ENCODE measurements around the gene INPP5A.

Gene INPP5A

GRCh38 chr10:132492323-132493025, 45.1 kb upstream of the INPP5A start:
- no peak overlapping the region for H2BK15ac ChIP-seq (replicated peaks; ENCODE audit: low read depth)
- H3K23ac ChIP-seq (ENCODE audit: low read length): no peak overlapping the region
- H3K36me3 ChIP-seq (ENCODE audit: control insufficient read depth, insufficient read depth, low read length): no peaks in the 10 kb centered on the region
- WGBS (ENCODE audit: extremely low coverage, insufficient coverage, low lambda C conversion rate): no CpG with 5 or more reads among the region's 21 CpGs
- no peak overlapping the region for H2BK120ac ChIP-seq (ENCODE audit: low read depth, low read length)
- H3K79me2 ChIP-seq (ENCODE audit: control insufficient read depth, insufficient read depth, low read length): no peaks in the 10 kb centered on the region
- no peak overlapping the region for H3K18ac ChIP-seq (ENCODE audit: low read length)
- no peak overlapping the region for H2BK5ac ChIP-seq (ENCODE audit: low read length)
- no peak overlapping the region for H3K56ac ChIP-seq (ENCODE audit: low read length)
- no peak overlapping the region for H3K27ac ChIP-seq (ENCODE audit: low read depth, low read length)
- no peak overlapping the region for H4K8ac ChIP-seq (ENCODE audit: low read depth, low read length)
- H3K4me2 ChIP-seq (ENCODE audit: low read length): no peak overlapping the region
- no peak overlapping the region for H2AK5ac ChIP-seq (ENCODE audit: low read length)
- H3K4me3 ChIP-seq (ENCODE audit: low read length): no peak overlapping the region
- no peaks in the 10 kb centered on the region for H3K79me1 ChIP-seq (ENCODE audit: low read length)
- H3K9ac ChIP-seq (ENCODE audit: low read length): no peak overlapping the region
- H4K5ac ChIP-seq (ENCODE audit: low read length): no peak overlapping the region
- H3K4me1 ChIP-seq (ENCODE audit: control insufficient read depth, low read depth, low read length): no peaks in the 10 kb centered on the region
- no peak overlapping the region for H3K4ac ChIP-seq (ENCODE audit: low read depth, low read length)
- H3K27me3 ChIP-seq (ENCODE audit: insufficient read depth, low read length, poor library complexity): no peaks in the 10 kb centered on the region
- no peak for DNase-seq

- Histone ChIP-seq H3K23ac (ENCODE audit: low read length) (no peak overlapping the region), H3K4me3 (ENCODE audit: low read length) (no peak overlapping the region), H2AK5ac (ENCODE audit: low read length) (no peak overlapping the region), H2BK5ac (ENCODE audit: low read length) (no peak overlapping the region), H3K36me3 (ENCODE audit: control insufficient read depth, insufficient read depth, low read length) (no peaks in the 10 kb centered on the region), H3K4me2 (ENCODE audit: low read length) (no peak overlapping the region), H3K4me1 (ENCODE audit: control insufficient read depth, low read depth, low read length) (no peaks in the 10 kb centered on the region), H3K4ac (ENCODE audit: low read depth, low read length) (no peak overlapping the region), H2BK15ac (replicated peaks; ENCODE audit: low read depth) (no peak overlapping the region), H3K27me3 (ENCODE audit: insufficient read depth, low read length, poor library complexity) (no peaks in the 10 kb centered on the region), H3K56ac (ENCODE audit: low read length) (no peak overlapping the region), H3K27ac (ENCODE audit: low read depth, low read length) (no peak overlapping the region), H3K9ac (ENCODE audit: low read length) (no peak overlapping the region), H4K8ac (ENCODE audit: low read depth, low read length) (no peak overlapping the region), H3K18ac (ENCODE audit: low read length) (no peak overlapping the region), H4K5ac (ENCODE audit: low read length) (no peak overlapping the region), H3K79me1 (ENCODE audit: low read length) (no peaks in the 10 kb centered on the region), H2BK120ac (ENCODE audit: low read depth, low read length) (no peak overlapping the region), H3K79me2 (ENCODE audit: control insufficient read depth, insufficient read depth, low read length) (no peaks in the 10 kb centered on the region)
- WGBS (ENCODE audit: extremely low coverage, insufficient coverage, low lambda C conversion rate): no CpG with 5 or more reads among the region's 8 CpGs
- DNase-seq: no peak
Observed at GRCh38 chr10:132493246-132493755, 44.3 kb upstream of the INPP5A start.

- no peaks in the 10 kb centered on the region for H3K79me1 ChIP-seq (ENCODE audit: low read length)
- no peak overlapping the region for H2BK15ac ChIP-seq (replicated peaks; ENCODE audit: low read depth)
- H3K56ac ChIP-seq (ENCODE audit: low read length): no peak overlapping the region
- no peak overlapping the region for H3K4ac ChIP-seq (ENCODE audit: low read depth, low read length)
- WGBS (ENCODE audit: extremely low coverage, insufficient coverage, low lambda C conversion rate): no CpG with 5 or more reads among the region's 16 CpGs
- H2AK5ac ChIP-seq (ENCODE audit: low read length): no peak overlapping the region
- H4K5ac ChIP-seq (ENCODE audit: low read length): no peak overlapping the region
- H3K9ac ChIP-seq (ENCODE audit: low read length): no peak overlapping the region
- no peak overlapping the region for H4K8ac ChIP-seq (ENCODE audit: low read depth, low read length)
- H3K4me3 ChIP-seq (ENCODE audit: low read length): no peak overlapping the region
- H3K18ac ChIP-seq (ENCODE audit: low read length): no peak overlapping the region
- no peaks in the 10 kb centered on the region for H3K27me3 ChIP-seq (ENCODE audit: insufficient read depth, low read length, poor library complexity)
- no peak overlapping the region for H3K27ac ChIP-seq (ENCODE audit: low read depth, low read length)
- DNase-seq: no peak
- no peaks in the 10 kb centered on the region for H3K36me3 ChIP-seq (ENCODE audit: control insufficient read depth, insufficient read depth, low read length)
- H2BK5ac ChIP-seq (ENCODE audit: low read length): no peak overlapping the region
- H3K79me2 ChIP-seq (ENCODE audit: control insufficient read depth, insufficient read depth, low read length): no peaks in the 10 kb centered on the region
- H3K4me1 ChIP-seq (ENCODE audit: control insufficient read depth, low read depth, low read length): no peaks in the 10 kb centered on the region
- H2BK120ac ChIP-seq (ENCODE audit: low read depth, low read length): no peak overlapping the region
- no peak overlapping the region for H3K4me2 ChIP-seq (ENCODE audit: low read length)
- no peak overlapping the region for H3K23ac ChIP-seq (ENCODE audit: low read length)
Observed at GRCh38 chr10:132493756-132494290, 43.8 kb upstream of the INPP5A start.

GRCh38 chr10:132494866-132495630, 42.5 kb upstream of the INPP5A start:
- DNase-seq: no peak
- Histone ChIP-seq H3K79me2 (ENCODE audit: control insufficient read depth, insufficient read depth, low read length) (no peaks in the 10 kb centered on the region), H4K5ac (ENCODE audit: low read length) (no peak overlapping the region), H3K36me3 (ENCODE audit: control insufficient read depth, insufficient read depth, low read length) (no peaks in the 10 kb centered on the region), H3K4ac (ENCODE audit: low read depth, low read length) (no peak overlapping the region), H3K23ac (ENCODE audit: low read length) (no peak overlapping the region), H2AK5ac (ENCODE audit: low read length) (no peak overlapping the region), H4K8ac (ENCODE audit: low read depth, low read length) (no peak overlapping the region), H3K4me3 (ENCODE audit: low read length) (no peak overlapping the region), H2BK120ac (ENCODE audit: low read depth, low read length) (no peak overlapping the region), H2BK15ac (replicated peaks; ENCODE audit: low read depth) (no peak overlapping the region), H2BK5ac (ENCODE audit: low read length) (no peak overlapping the region), H3K4me2 (ENCODE audit: low read length) (no peak overlapping the region), H3K18ac (ENCODE audit: low read length) (no peak overlapping the region), H3K56ac (ENCODE audit: low read length) (no peak overlapping the region), H3K9ac (ENCODE audit: low read length) (no peak overlapping the region), H3K27me3 (ENCODE audit: insufficient read depth, low read length, poor library complexity) (no peaks in the 10 kb centered on the region), H3K79me1 (ENCODE audit: low read length) (no peaks in the 10 kb centered on the region), H3K27ac (ENCODE audit: low read depth, low read length) (no peak overlapping the region), H3K4me1 (ENCODE audit: control insufficient read depth, low read depth, low read length) (no peaks in the 10 kb centered on the region)
- no CpG with 5 or more reads among the region's 11 CpGs for WGBS (ENCODE audit: extremely low coverage, insufficient coverage, low lambda C conversion rate)

- Histone ChIP-seq H4K8ac (ENCODE audit: low read depth, low read length) (no peak overlapping the region), H3K4me2 (ENCODE audit: low read length) (no peak overlapping the region), H3K36me3 (ENCODE audit: control insufficient read depth, insufficient read depth, low read length) (no peaks in the 10 kb centered on the region), H3K27me3 (ENCODE audit: insufficient read depth, low read length, poor library complexity) (no peaks in the 10 kb centered on the region), H2BK15ac (replicated peaks; ENCODE audit: low read depth) (no peak overlapping the region), H3K56ac (ENCODE audit: low read length) (no peak overlapping the region), H4K5ac (ENCODE audit: low read length) (no peak overlapping the region), H2BK5ac (ENCODE audit: low read length) (no peak overlapping the region), H3K27ac (ENCODE audit: low read depth, low read length) (no peak overlapping the region), H3K4me1 (ENCODE audit: control insufficient read depth, low read depth, low read length) (no peaks in the 10 kb centered on the region), H3K23ac (ENCODE audit: low read length) (no peak overlapping the region), H3K4ac (ENCODE audit: low read depth, low read length) (no peak overlapping the region), H2BK120ac (ENCODE audit: low read depth, low read length) (no peak overlapping the region), H3K18ac (ENCODE audit: low read length) (no peak overlapping the region), H3K9ac (ENCODE audit: low read length) (no peak overlapping the region), H3K79me2 (ENCODE audit: control insufficient read depth, insufficient read depth, low read length) (no peaks in the 10 kb centered on the region), H3K79me1 (ENCODE audit: low read length) (no peaks in the 10 kb centered on the region), H3K4me3 (ENCODE audit: low read length) (no peak overlapping the region), H2AK5ac (ENCODE audit: low read length) (no peak overlapping the region)
- WGBS (ENCODE audit: extremely low coverage, insufficient coverage, low lambda C conversion rate): no CpG with 5 or more reads among the region's 13 CpGs
- no peak for DNase-seq
Observed at GRCh38 chr10:132496360-132497062, 41.1 kb upstream of the INPP5A start.

Measured in mesendoderm (in vitro differentiated cells).